ENCODE data around the gene TMEM182. TPM values are rescaled to one million over a fixed set of nuclear protein-coding genes. Genes with fewer than 3 reads are reported as not detected.

Gene TMEM182
- total RNA-seq, 4 donors from 2014 or later: 0.66 to 1.2 (median 0.80) TPM

GRCh38 chr2:102801098-102801718 is 39.4 kb downstream of the TMEM182 start:
- H3K4me1 ChIP-seq: peaks cover 0 to 5% (median 0%) of the 10 kb centered on the region in 3 donors
- H3K27me3 ChIP-seq: no peaks in the 10 kb centered on the region
- TF ChIP-seq CTCF (IDR thresholded peaks at IDR 0.05) (no peak), EP300 (IDR thresholded peaks at IDR 0.05) (no peak), POLR2A (IDR thresholded peaks at IDR 0.05) (no peak), POLR2AphosphoS5 (IDR thresholded peaks at IDR 0.05) (no peak)
- no peak overlapping the region for H3K27ac ChIP-seq
- 70 to 90% methylated on average over 5 of the region's 5 CpGs for WGBS, 2 donors (ENCODE audit: low coverage in 1 of 2)
- peaks cover 0 to 17% of the 10 kb centered on the region in 2 donors for H3K36me3 ChIP-seq
- ATAC-seq: no peak
- no peak overlapping the region for H3K4me3 ChIP-seq
- H3K9me3 ChIP-seq: peaks cover 0 to 17% (median 0%) of the 10 kb centered on the region in 3 donors

DNA sequence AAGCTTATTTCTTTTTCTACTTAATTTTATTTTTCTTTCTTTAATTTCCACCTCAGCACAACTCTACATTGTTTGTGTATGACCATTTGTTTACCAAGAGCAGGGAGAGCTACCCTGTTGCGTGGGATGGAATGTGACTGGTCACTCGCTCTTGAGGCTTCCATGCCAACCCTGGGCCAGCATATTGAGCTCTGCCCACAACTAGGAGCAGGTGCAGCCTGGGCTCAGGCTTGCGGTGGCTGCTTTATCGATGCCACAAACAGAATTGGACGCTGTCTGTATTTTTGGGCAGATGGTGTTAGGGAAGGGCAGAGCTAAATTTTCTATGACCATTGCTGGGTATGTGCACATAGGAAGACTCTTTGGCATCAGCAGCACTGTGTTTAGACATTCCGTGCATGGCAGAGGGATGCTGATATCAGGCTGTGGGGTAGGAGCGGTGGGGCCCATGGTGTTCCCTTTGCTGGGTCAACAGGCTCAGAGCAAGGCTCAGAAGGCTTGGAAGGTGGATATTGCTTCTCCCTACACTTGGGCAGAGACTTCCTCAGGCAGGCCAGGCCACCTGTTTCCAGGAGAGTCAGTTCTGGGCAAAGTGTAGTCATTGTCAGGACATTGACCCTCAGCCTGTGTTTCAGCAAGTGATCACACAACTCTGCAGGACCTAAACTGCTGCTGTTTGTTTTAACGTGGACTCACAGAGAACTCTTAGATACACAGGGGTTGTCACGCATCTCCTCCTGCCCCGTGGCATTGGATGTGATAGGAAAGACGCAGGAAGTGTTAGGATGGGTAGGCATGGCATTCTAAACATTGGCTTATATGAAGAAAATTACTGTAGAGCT is 40.2 kb downstream of the TMEM182 start:
- TF ChIP-seq POLR2A (IDR thresholded peaks at IDR 0.05): no peak
- no peak for TF ChIP-seq POLR2AphosphoS5 (IDR thresholded peaks at IDR 0.05)
- no peak for TF ChIP-seq EP300 (IDR thresholded peaks at IDR 0.05)
- Histone ChIP-seq H3K36me3 (peaks cover 0 to 17% of the 10 kb centered on the region in 2 donors), H3K9me3 (peaks cover 0 to 17% (median 0%) of the 10 kb centered on the region in 3 donors), H3K4me3 (no peak overlapping the region), H3K27me3 (no peaks in the 10 kb centered on the region), H3K27ac (no peak overlapping the region), H3K4me1 (peaks cover 0 to 5% (median 0%) of the 10 kb centered on the region in 3 donors)
- WGBS, 2 donors (ENCODE audit: low coverage in 1 of 2): 82 to 90% methylated on average over 2 to 3 of the region's 11 CpGs
- ATAC-seq: no peak

- Histone ChIP-seq H3K36me3 (peaks cover 0 to 15% of the 10 kb centered on the region in 2 donors), H3K4me3 (no peak overlapping the region), H3K9me3 (peaks cover 0 to 17% (median 0%) of the 10 kb centered on the region in 3 donors), H3K27ac (no peak overlapping the region), H3K27me3 (no peaks in the 10 kb centered on the region), H3K4me1 (peaks cover 0 to 5% (median 0%) of the 10 kb centered on the region in 3 donors)
- 85 to 89% methylated on average over 12 to 13 of the region's 13 CpGs for WGBS, 2 donors (ENCODE audit: low coverage in 1 of 2)
- ATAC-seq: no peak
- TF ChIP-seq CTCF (IDR thresholded peaks at IDR 0.05) (no peak), POLR2AphosphoS5 (IDR thresholded peaks at IDR 0.05) (no peak), POLR2A (IDR thresholded peaks at IDR 0.05) (no peak), EP300 (IDR thresholded peaks at IDR 0.05) (no peak)
Observed at GRCh38 chr2:102803041-102803896, 41.4 kb downstream of the TMEM182 start.

GRCh38 chr2:102803897-102804217 is 42.0 kb downstream of the TMEM182 start:
- H3K27me3 ChIP-seq: no peaks in the 10 kb centered on the region
- no peak overlapping the region for H3K27ac ChIP-seq
- peaks cover 0 to 9% of the 10 kb centered on the region in 2 donors for H3K36me3 ChIP-seq
- peaks cover 0 to 17% (median 0%) of the 10 kb centered on the region in 3 donors for H3K9me3 ChIP-seq
- peaks cover 0 to 5% (median 0%) of the 10 kb centered on the region in 3 donors for H3K4me1 ChIP-seq
- WGBS, 2 donors (ENCODE audit: low coverage in 1 of 2): 71 to 73% methylated on average over 2 to 5 of the region's 5 CpGs
- H3K4me3 ChIP-seq: no peak overlapping the region
- no peak for TF ChIP-seq POLR2A (IDR thresholded peaks at IDR 0.05)
- no peak for TF ChIP-seq CTCF (IDR thresholded peaks at IDR 0.05)
- TF ChIP-seq EP300 (IDR thresholded peaks at IDR 0.05): no peak
- TF ChIP-seq POLR2AphosphoS5 (IDR thresholded peaks at IDR 0.05): no peak
- no peak for ATAC-seq
